Astrocyte (in vitro differentiated cells and primary cell): ENCODE results near the gene PPAN. TPM values are rescaled to one million over a fixed set of nuclear protein-coding genes. Genes with fewer than 3 reads are reported as not detected.

Source experiments
- DNase-seq: peaks from one replicate; pipeline ENCODE4 v3.0.0-alpha.2; 2010; ENCODE audit warnings: low read depth
- FAIRE-seq: peaks from 2 replicates; lab custom pipeline; 2011; peaks lifted over from hg19 to GRCh38; lab: Jason Lieb, UNC
- H2AFZ ChIP-seq: 2 replicates; pipeline ENCODE4 v1.6.0; 2012; ENCODE audit warnings: low read depth, low read length, inconsistent platforms
- H3K27ac ChIP-seq: 2 replicates; pipeline ENCODE4 v1.5.1; 2011; ENCODE audit warnings: low read depth, low read length, inconsistent platforms
- H3K27me3 ChIP-seq: 2 replicates; pipeline ENCODE4 v1.6.0; 2011; ENCODE audit warnings: low read length, inconsistent platforms; ENCODE audit not compliant: insufficient read depth
- H3K36me3 ChIP-seq: 2 replicates; pipeline ENCODE4 v1.5.1; 2011; ENCODE audit warnings: low read length, inconsistent platforms; ENCODE audit not compliant: insufficient read depth
- H3K4me1 ChIP-seq: 2 replicates; pipeline ENCODE4 v1.5.1; 2011; ENCODE audit warnings: low read length, inconsistent platforms; ENCODE audit not compliant: insufficient read depth
- H3K4me2 ChIP-seq: 2 replicates; pipeline ENCODE4 v1.6.0; 2012; ENCODE audit warnings: low read length, inconsistent platforms
- H3K4me3 ChIP-seq: 2 replicates; pipeline ENCODE4 v1.5.1; 2011; ENCODE audit warnings: low read depth, mild to moderate bottlenecking, low read length, inconsistent platforms; ENCODE audit not compliant: insufficient read depth
- H3K79me2 ChIP-seq: 2 replicates; pipeline ENCODE4 v1.6.0; 2012; ENCODE audit warnings: mild to moderate bottlenecking, low read length, inconsistent platforms; ENCODE audit not compliant: insufficient read depth
- H3K9ac ChIP-seq: 2 replicates; pipeline ENCODE4 v1.6.0; 2012; ENCODE audit warnings: mild to moderate bottlenecking, low read length, inconsistent platforms
- H3K9me3 ChIP-seq: 2 replicates; pipeline ENCODE4 v1.5.1; 2012; ENCODE audit warnings: low read depth, mild to moderate bottlenecking, low read length, inconsistent platforms; ENCODE audit not compliant: insufficient read depth
- H4K20me1 ChIP-seq: 2 replicates; pipeline ENCODE4 v1.6.0; 2012; ENCODE audit warnings: low read length, inconsistent platforms; ENCODE audit not compliant: insufficient read depth
- H3K27ac Mint-ChIP-seq: one replicate; pipeline ENCODE4 v1.8.0; 2021; ENCODE audit warnings: mild to moderate bottlenecking, mixed read lengths; ENCODE audit not compliant: unreplicated experiment
- H3K27me3 Mint-ChIP-seq: one replicate; pipeline ENCODE4 v1.8.0; 2021; ENCODE audit warnings: low read depth, mixed read lengths; ENCODE audit not compliant: unreplicated experiment
- H3K36me3 Mint-ChIP-seq: one replicate; pipeline ENCODE4 v1.8.0; 2021; ENCODE audit warnings: low read depth, mixed read lengths; ENCODE audit not compliant: unreplicated experiment
- H3K4me1 Mint-ChIP-seq: one replicate; pipeline ENCODE4 v1.8.0; 2021; ENCODE audit warnings: low read depth, mixed read lengths; ENCODE audit not compliant: unreplicated experiment
- H3K4me3 Mint-ChIP-seq: one replicate; pipeline ENCODE4 v1.8.0; 2021; ENCODE audit warnings: mild to moderate bottlenecking, moderate library complexity, mixed read lengths; ENCODE audit not compliant: unreplicated experiment
- H3K9me3 Mint-ChIP-seq: one replicate; pipeline ENCODE4 v1.8.0; 2021; ENCODE audit warnings: mild to moderate bottlenecking, mixed read lengths; ENCODE audit not compliant: unreplicated experiment
- EZH2 ChIP-seq: IDR thresholded peaks from 2 replicates; pipeline ENCODE4 v1.6.1; 2012; ENCODE audit warnings: mild to moderate bottlenecking, low read length, inconsistent platforms; ENCODE audit not compliant: insufficient read depth
- total RNA-seq: library from RNA; stranded (reverse); gene quantifications from 2 replicates; pipeline ENCODE4 v1.2.1, GENCODE V29; 2021
- TF ChIP-seq, protein P1 (sequence below): IDR thresholded peaks from 2 replicates; pipeline ENCODE4 v1.5.1; 2011; ENCODE audit warnings: low read depth, mild to moderate bottlenecking, inconsistent platforms, low read length, moderate library complexity; ENCODE audit not compliant: insufficient read depth

Gene PPAN
- total RNA-seq, 1 donor from 2014 or later = 55.6 TPM

DNA sequence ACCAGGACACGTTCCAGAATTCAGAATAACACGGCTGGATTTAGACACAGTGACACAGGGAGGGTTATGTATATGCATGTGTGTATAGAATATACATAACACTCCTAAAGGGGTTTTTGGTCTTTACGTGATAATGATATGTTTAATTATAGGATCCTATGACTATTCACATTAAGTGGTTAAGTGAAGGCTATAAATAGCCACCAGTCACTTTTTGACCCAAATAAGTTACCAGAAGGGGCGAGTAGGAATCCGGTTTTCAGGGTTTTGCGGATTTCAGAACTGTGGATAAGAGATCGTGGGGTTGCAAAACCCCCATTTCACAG is 10.6 kb upstream of the PPAN start:
- Mint-ChIP-seq H3K27me3 (peaks cover 13% of the 10 kb centered on the region), H3K27ac (peak overlapping the region; percentile 48), H3K4me3 (peak overlapping the region; percentile 47), H3K4me1 (peaks cover 1% of the 10 kb centered on the region), H3K36me3 (peaks cover 21% of the 10 kb centered on the region), H3K9me3 (no peaks in the 10 kb centered on the region)
- H3K9me3 ChIP-seq = peaks cover 5% of the 10 kb centered on the region
- FAIRE-seq (no peak), DNase-seq (no peak)
- no peak overlapping the region for H3K27ac ChIP-seq
- H3K36me3 ChIP-seq = no peaks in the 10 kb centered on the region
- H3K4me3 ChIP-seq = peak overlapping the region; percentile 15
- no peak overlapping the region for H3K9ac ChIP-seq
- H3K4me1 ChIP-seq = peaks cover 3% of the 10 kb centered on the region
- no peaks in the 10 kb centered on the region for H3K79me2 ChIP-seq
- H2AFZ ChIP-seq = peak overlapping the region; percentile 59
- no peaks in the 10 kb centered on the region for H3K27me3 ChIP-seq
- peak overlapping the region; percentile 83 for H3K4me2 ChIP-seq
- TF ChIP-seq EZH2 = no peak
- TF ChIP-seq, protein P1, sequence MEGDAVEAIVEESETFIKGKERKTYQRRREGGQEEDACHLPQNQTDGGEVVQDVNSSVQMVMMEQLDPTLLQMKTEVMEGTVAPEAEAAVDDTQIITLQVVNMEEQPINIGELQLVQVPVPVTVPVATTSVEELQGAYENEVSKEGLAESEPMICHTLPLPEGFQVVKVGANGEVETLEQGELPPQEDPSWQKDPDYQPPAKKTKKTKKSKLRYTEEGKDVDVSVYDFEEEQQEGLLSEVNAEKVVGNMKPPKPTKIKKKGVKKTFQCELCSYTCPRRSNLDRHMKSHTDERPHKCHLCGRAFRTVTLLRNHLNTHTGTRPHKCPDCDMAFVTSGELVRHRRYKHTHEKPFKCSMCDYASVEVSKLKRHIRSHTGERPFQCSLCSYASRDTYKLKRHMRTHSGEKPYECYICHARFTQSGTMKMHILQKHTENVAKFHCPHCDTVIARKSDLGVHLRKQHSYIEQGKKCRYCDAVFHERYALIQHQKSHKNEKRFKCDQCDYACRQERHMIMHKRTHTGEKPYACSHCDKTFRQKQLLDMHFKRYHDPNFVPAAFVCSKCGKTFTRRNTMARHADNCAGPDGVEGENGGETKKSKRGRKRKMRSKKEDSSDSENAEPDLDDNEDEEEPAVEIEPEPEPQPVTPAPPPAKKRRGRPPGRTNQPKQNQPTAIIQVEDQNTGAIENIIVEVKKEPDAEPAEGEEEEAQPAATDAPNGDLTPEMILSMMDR = no peak
- no peaks in the 10 kb centered on the region for H4K20me1 ChIP-seq

DNA sequence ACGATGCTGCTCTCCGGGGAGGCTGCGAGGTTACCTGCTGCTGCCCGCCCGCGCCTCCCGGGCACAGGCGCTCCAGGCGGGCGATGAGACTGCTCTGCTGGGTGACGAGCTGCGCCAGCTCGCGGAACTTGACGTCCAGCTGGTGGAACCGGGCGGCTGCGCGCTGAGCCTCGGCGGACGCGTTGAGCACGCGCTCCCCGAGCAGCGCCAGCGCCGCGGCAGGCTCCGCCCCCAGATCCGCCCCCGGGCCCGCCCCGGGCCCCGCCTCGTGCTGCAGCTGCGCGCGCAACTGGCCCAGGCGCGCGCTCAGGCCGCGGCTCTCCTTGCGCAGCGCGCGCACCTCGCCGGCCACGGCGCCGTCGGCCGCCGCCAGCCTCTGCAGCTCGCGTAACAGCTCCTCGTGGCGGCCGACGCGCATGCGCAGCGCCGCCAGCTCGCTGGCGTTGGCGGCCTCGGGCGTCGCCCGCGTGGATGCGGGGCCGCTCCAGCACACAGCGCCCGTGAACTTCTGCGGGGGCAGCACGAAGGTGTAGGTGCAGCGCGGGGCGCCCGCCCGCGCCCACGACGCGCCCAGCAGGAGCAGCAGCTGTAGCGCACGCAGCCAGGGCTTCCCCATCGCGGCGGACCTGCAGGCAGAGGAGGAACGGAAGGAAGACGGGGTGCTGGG is 10.1 kb upstream of the PPAN start:
- H3K4me1 Mint-ChIP-seq = peaks cover 1% of the 10 kb centered on the region
- H3K4me3 ChIP-seq = peak overlapping the region; percentile 46
- peaks cover 5% of the 10 kb centered on the region for H3K9me3 ChIP-seq
- peak overlapping the region; percentile 99 for H2AFZ ChIP-seq
- peak overlapping the region; percentile 83 for H3K4me2 ChIP-seq
- no peak overlapping the region for H3K27ac ChIP-seq
- DNase-seq (peak; percentile 53), FAIRE-seq (no peak)
- peak overlapping the region; percentile 47 for H3K4me3 Mint-ChIP-seq
- H3K27me3 ChIP-seq = no peaks in the 10 kb centered on the region
- H3K27me3 Mint-ChIP-seq = peaks cover 13% of the 10 kb centered on the region
- no peaks in the 10 kb centered on the region for H3K79me2 ChIP-seq
- peaks cover 16% of the 10 kb centered on the region for H3K36me3 Mint-ChIP-seq
- TF ChIP-seq, protein P1 = no peak
- no peak for TF ChIP-seq EZH2
- no peaks in the 10 kb centered on the region for H3K9me3 Mint-ChIP-seq
- H4K20me1 ChIP-seq = no peaks in the 10 kb centered on the region
- peaks cover 3% of the 10 kb centered on the region for H3K4me1 ChIP-seq
- no peaks in the 10 kb centered on the region for H3K36me3 ChIP-seq
- no peak overlapping the region for H3K9ac ChIP-seq
- H3K27ac Mint-ChIP-seq = peak overlapping the region; percentile 48

DNA sequence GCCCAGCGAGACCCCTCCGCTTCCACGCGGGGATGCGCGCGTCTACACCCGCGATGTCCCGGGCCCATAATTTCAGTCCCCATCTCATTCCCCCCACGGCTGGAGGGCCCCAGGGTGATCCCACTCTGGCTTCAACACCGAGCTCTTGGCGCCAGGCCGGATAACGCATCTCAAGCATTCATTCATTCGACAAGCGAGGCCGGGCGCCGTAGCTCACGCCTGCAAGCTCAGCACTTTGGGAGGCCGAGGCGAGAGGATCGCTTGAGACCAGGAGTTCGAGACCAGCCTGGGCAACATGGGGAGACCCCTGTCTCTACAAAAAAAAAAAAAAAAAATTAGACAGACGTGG is 9.6 kb upstream of the PPAN start:
- H3K9ac ChIP-seq = no peak overlapping the region
- H3K27ac Mint-ChIP-seq = no peak overlapping the region

More for the DNA sequence above, 9.6 kb upstream of the PPAN start:
- TF ChIP-seq, protein P1 = no peak
- no peak for TF ChIP-seq EZH2
- no peak for FAIRE-seq
- Histone ChIP-seq H3K27me3 (no peaks in the 10 kb centered on the region), H2AFZ (peak overlapping the region; percentile 99), H3K4me1 (peaks cover 3% of the 10 kb centered on the region), H3K4me2 (peak overlapping the region; percentile 83), H3K4me3 (peak overlapping the region; percentile 46), H4K20me1 (no peaks in the 10 kb centered on the region), H3K9me3 (peaks cover 5% of the 10 kb centered on the region), H3K27ac (no peak overlapping the region), H3K36me3 (no peaks in the 10 kb centered on the region), H3K79me2 (no peaks in the 10 kb centered on the region)
- H3K36me3 Mint-ChIP-seq = peaks cover 15% of the 10 kb centered on the region
- peaks cover 1% of the 10 kb centered on the region for H3K4me1 Mint-ChIP-seq
- H3K27me3 Mint-ChIP-seq = peaks cover 13% of the 10 kb centered on the region
- H3K4me3 Mint-ChIP-seq = no peak overlapping the region
- no peaks in the 10 kb centered on the region for H3K9me3 Mint-ChIP-seq
- no peak for DNase-seq
